HG03196 (cell line): ENCODE data around the gene DYNLT4.
"Not testable (repeated sequence)": the region's sequence is repeated elsewhere in the genome, so short reads cannot be mapped to it uniquely, and the experiment has no call there.

Experiments
- ATAC-seq: cut with Tn5 transposase; IDR thresholded peaks from one replicate; pipeline ENCODE4 v1.9.1; 2021; ENCODE audit not compliant: unreplicated experiment

DYNLT4 gene

GRCh38 chr1:44829506-44830384 lies 22.6 kb upstream of the DYNLT4 start:
- no peak for ATAC-seq

GRCh38 chr1:44828841-44829440 lies 21.8 kb upstream of the DYNLT4 start:
- ATAC-seq: no peak

- ATAC-seq: no peak
Measured at GRCh38 chr1:44828003-44828651, 21.0 kb upstream of the DYNLT4 start.

- no peak for ATAC-seq
Measured at GRCh38 chr1:44827197-44828002, 20.2 kb upstream of the DYNLT4 start.

GRCh38 chr1:44826375-44827196 lies 19.4 kb upstream of the DYNLT4 start:
- no peak for ATAC-seq

- ATAC-seq: not testable (repeated sequence)
Measured at GRCh38 chr1:44824392-44824791, 17.2 kb upstream of the DYNLT4 start.

GRCh38 chr1:44822981-44823451 lies 15.9 kb upstream of the DYNLT4 start:
- no peak for ATAC-seq

GRCh38 chr1:44822131-44822701 lies 15.1 kb upstream of the DYNLT4 start:
- ATAC-seq: no peak

GRCh38 chr1:44821240-44821715 lies 14.1 kb upstream of the DYNLT4 start:
- ATAC-seq: no peak

- no peak for ATAC-seq
Measured at GRCh38 chr1:44820328-44821239, 13.4 kb upstream of the DYNLT4 start.

- ATAC-seq: peak; percentile 70
Measured at GRCh38 chr1:44819608-44820327, 12.6 kb upstream of the DYNLT4 start.

GRCh38 chr1:44819196-44819607 lies 12.1 kb upstream of the DYNLT4 start:
- no peak for ATAC-seq

- no peak for ATAC-seq
Measured at GRCh38 chr1:44817771-44818495, 10.8 kb upstream of the DYNLT4 start.

GRCh38 chr1:44817307-44817706 lies 10.2 kb upstream of the DYNLT4 start:
- no peak for ATAC-seq

GRCh38 chr1:44815926-44816325 lies 8.8 kb upstream of the DYNLT4 start:
- ATAC-seq: not testable (repeated sequence)

- no peak for ATAC-seq
Measured at GRCh38 chr1:44812822-44813543, 5.8 kb upstream of the DYNLT4 start.

GRCh38 chr1:44811234-44811633 lies 4.1 kb upstream of the DYNLT4 start:
- no peak for ATAC-seq
